Measurements from ENCODE around the gene KEL.

GRCh38 chr7:142962991-142963390, 828 bp upstream of the KEL start:
- TF ChIP-seq REST (IDR thresholded peaks at IDR 0.05) = no peak
- no peak for TF ChIP-seq SP1 (IDR thresholded peaks at IDR 0.05)
- TF ChIP-seq CTCF (IDR thresholded peaks at IDR 0.05; ENCODE audit: low read depth, low read length, missing input control) = no peak
- no peak for TF ChIP-seq HNF4G (IDR thresholded peaks at IDR 0.05)
- TF ChIP-seq JUND (IDR thresholded peaks at IDR 0.05) = no peak

Data from liver (tissue), 3 donors.